ENCODE measurements around the gene PPA1.
"Not testable (repeated sequence)": the region's sequence is repeated elsewhere in the genome, so short reads cannot be mapped to it uniquely, and the experiment has no call there.

Gene PPA1

DNA sequence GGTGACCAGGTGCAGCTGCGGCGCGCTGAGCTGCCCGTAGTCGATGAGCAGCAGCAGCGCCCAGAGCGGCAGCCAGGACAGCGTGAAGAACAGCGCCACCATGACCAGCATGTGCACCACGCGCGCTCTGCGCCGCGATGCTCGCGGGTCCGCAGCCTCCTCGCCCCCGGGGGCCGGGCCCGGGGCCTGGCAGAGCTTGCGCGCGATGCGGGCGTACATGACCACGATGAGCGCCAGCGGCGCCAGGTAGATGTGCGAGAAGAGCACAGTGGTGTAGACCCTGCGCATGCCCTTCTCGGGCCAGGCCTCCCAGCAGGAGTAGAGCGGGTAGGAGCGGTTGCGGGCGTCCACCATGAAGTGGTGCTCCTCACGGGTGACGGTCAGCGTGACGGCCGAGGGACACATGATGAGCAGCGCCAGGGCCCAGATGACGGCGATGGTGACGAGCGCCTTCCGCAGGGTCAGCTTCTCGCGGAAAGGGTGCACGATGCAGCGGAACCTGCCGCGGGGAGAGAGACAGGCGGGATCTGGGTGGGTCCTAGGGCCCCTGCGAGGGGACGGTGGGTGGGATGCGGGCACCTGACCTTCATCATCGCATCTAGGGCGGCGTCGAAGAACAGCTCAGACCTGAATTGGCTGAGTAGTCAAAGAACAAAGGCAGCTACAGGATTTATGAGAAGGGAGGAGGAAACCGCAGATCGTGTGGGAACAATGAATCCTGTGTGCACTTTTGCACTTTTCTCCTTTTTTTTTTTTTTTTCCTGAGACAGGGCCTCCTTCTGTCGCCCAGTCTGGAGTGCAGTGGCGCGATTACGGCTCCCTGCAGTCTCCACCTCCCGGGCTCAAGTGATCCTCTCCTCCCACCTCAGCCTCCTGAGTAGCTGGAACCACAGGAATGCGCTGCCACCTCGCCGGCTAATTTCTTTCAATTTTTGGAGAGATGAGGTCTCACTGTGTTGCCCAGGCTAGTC is 22.4 kb upstream of the PPA1 start:
- DNase-seq (ENCODE audit: insufficient read length, low spot score) (no peak), FAIRE-seq (no peak)

- DNase-seq (ENCODE audit: insufficient read length, low spot score) (no peak), FAIRE-seq (no peak)
These were observed 21.6 kb upstream of the PPA1 start for GRCh38 chr10:70254778-70255328.

DNA sequence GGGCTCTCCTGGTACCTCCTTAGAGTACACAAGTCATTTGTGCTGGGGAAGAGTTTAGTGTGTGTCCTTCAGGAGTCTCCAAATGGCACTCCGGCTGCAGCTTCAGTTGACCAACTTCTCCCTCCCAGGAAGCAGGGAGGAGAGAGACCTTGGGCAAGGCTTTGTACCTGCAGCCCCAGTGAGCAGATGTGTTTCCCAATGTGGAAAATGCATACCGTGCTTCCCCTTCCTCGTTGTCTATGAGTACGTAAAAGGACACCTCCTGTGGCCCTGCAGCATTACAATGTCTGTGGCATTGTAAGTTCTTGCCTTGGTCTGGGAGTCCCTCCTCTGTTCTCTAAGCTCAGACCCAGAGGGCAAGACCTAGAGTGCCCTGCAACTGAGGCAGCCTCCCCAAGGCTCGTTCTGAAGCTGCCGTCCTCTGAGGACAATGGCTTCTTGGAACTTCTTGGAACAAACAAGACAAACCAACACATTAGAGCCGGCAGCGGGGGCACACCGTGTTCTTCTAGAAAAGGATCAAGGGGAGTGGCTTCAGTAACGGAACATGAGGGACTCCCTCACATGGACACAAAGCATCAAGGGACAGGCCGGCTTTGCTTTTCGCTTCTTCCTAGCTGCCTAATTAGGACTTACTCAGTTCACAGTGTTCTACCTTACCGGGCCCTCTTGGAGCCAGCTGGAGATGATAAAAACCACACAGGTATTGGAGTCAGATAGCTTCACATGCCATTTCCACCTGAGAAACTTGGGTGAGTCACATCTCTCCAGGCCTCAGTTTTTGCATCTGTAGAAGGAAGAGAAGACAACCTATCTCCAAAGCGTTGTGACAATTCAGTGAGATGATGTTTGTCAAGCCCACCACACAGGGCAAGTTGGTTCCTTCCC is 20.9 kb upstream of the PPA1 start:
- FAIRE-seq = no peak
- DNase-seq (ENCODE audit: insufficient read length, low spot score) = no peak

GRCh38 chr10:70250961-70251680 is 17.9 kb upstream of the PPA1 start:
- DNase-seq (ENCODE audit: insufficient read length, low spot score) = no peak
- no peak for FAIRE-seq

DNA sequence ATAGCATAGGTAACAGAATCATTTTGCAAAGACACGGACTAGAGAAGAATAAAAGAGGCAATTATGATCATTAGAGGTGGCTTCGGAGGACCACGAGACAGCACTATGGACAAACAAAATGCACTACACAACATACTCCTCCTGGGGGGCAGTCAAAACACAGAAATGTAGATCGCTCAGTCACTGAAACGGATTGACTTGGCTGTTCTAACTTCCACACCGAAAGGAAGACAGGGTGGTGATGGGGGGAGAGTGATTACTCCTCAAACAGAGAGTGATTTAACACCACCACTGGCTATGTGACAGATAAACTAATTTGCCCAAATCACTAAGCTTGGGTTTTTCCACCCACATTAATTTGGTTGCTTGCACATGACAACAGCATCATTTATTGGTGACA is 14.1 kb upstream of the PPA1 start:
- FAIRE-seq = no peak
- no peak for DNase-seq (ENCODE audit: insufficient read length, low spot score)

- no peak for FAIRE-seq
- no peak for DNase-seq (ENCODE audit: insufficient read length, low spot score)
These were observed 7.9 kb upstream of the PPA1 start for GRCh38 chr10:70241081-70241480.

GRCh38 chr10:70239986-70240385 is 6.8 kb upstream of the PPA1 start:
- DNase-seq (ENCODE audit: insufficient read length, low spot score); FAIRE-seq: not testable (repeated sequence)

DNA sequence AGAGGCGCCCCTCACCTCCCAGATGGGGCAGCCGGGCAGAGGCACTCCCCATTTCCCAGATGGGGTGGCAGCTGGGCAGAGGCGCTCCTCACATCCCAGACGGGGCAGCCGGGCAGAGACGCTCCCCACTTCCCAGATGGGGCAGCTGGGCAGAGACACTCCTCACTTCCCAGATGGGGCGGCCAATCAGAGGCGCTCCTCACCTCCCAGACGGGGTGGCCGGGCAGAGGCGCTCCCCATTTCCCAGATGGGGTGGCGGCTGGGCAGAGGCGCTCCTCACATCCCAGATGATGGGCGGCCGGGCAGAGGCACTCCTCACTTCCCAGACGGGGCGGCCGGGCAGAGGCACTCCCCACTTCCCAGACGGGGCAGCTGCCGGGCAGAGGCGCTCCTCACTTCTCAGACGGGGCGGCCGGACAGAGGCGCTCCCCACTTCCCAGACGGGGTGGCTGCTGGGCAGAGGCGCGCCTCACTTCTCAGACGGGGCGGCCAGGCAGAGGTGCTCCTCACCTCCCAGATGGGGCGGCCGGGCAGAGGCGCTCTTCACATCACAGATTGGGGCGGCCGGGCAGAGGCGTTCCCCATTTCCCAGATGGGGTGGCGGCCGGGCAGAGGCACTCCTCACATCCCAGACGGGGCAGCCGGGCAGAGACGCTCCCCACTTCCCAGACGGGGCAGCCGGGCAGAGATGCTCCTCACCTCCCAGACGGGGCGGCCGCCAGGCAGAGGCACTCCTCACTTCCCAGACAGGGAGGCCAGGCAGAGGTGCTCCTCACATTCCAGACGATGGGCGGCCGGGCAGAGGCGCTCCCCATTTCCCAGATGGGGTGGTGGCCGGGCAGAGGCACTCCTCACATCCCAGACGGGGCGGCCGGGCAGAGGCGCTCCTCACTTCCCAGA is 6.1 kb upstream of the PPA1 start:
- not testable (repeated sequence) for DNase-seq (ENCODE audit: insufficient read length, low spot score); FAIRE-seq

GRCh38 chr10:70237958-70238536 is 4.8 kb upstream of the PPA1 start:
- not testable (repeated sequence) for DNase-seq (ENCODE audit: insufficient read length, low spot score); FAIRE-seq

GRCh38 chr10:70234668-70235447 is 1.6 kb upstream of the PPA1 start:
- DNase-seq (ENCODE audit: insufficient read length, low spot score) = no peak
- FAIRE-seq = no peak

DNA sequence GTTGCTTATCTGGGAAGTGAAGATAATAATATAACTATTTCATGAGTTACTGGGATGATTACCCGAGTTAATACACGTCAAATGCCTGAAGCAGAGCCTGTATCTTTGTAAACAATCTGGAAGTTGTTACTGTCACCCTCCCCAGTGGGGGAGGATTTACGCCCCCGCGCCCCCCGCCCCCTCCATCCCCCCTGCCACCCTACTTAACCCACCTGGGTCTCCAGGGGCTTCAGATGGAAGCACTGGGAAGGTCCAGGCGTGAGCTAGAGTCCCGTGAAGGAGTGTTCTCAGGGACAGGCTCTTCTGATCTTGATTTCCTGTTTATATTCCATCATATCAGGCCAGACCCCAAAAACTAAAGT is 691 bp upstream of the PPA1 start:
- DNase-seq (ENCODE audit: insufficient read length, low spot score) = no peak
- peak; percentile 33 for FAIRE-seq

GRCh38 chr10:70232859-70233108 is 445 bp downstream of the PPA1 start:
- FAIRE-seq = no peak
- no peak for DNase-seq (ENCODE audit: insufficient read length, low spot score)

DNA sequence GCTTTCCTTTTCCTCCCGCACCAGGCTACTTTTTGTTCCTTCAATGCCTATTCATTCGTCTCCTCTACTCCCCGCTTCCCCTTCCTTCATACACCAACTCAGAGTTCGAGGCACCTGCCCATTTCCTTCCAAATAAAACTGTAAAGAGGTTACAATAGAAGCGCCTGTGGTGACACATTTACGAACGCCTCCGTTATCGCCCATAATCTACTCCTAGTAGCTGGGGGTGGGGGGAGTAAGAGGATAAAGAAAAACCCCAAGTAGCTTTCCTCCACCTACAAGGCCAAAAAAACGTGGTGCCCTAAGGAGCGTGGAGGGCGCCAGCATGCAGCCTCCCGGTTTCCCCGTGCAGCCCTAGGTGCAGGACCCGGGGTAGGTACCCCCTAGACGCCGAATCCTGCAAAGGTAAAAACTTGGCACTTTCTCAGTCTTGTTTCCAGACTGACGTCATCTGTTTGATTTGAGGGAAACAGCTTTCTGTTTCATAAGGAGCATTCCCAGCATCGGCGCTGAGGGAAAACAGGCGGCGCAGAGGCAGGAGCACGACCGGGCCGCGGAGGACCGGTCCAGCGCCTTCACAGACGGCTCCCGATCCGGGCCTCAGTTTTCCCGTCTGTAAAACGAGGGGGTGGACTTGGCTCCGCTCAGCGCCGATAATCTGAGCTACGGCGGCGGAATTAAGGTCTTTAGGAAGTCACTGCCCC is 922 bp downstream of the PPA1 start:
- no peak for DNase-seq (ENCODE audit: insufficient read length, low spot score)
- FAIRE-seq = peak; percentile 60

- no peak for FAIRE-seq
- DNase-seq (ENCODE audit: insufficient read length, low spot score) = no peak
These were observed 4.7 kb downstream of the PPA1 start for GRCh38 chr10:70228491-70228890.

GRCh38 chr10:70227548-70228320 is 5.5 kb downstream of the PPA1 start:
- DNase-seq (ENCODE audit: insufficient read length, low spot score) = no peak
- FAIRE-seq = no peak

GRCh38 chr10:70223728-70224127 is 9.5 kb downstream of the PPA1 start:
- no peak for DNase-seq (ENCODE audit: insufficient read length, low spot score)

DNA sequence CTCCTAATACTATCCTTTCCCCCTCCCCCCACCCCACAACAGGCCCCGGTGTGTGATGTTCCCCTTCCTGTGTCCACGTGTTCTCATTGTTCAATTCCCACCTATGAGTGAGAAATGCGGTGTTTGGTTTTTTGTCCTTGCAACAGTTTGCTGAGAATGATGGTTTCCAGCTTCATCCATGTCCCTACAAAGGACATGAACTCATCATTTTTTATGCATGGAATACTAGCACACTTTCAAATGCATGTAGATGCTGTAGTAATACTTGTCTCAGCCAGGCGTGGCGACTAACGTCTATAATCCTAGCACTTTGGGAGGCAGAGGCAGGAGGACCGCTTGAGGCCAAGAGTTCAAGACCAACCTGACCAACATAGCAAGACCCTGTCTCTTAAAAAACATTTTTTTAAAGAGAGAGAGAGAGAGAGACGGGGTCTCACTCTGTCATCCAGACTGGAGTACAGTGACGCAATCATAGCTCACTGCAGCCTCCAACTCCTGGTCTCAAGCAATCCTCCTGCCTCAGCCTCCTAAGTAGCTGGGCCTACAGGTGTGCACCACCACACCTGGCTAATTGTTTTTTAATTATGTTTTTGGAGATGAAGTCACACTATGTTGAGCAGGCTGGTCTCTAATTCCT is 10.3 kb downstream of the PPA1 start:
- FAIRE-seq; DNase-seq (ENCODE audit: insufficient read length, low spot score): not testable (repeated sequence)

More at GRCh38 chr10:70223728-70224127, 9.5 kb downstream of the PPA1 start:
- FAIRE-seq = no peak

Data from GM19239 (cell line).